HG02943 (cell line): ENCODE measurements around the gene MYO18B.

Experiments used
- ATAC-seq: cut with Tn5 transposase; IDR thresholded peaks from one replicate; pipeline ENCODE4 v1.9.1; 2021; ENCODE audit warnings: mild to moderate bottlenecking, low read depth, moderate library complexity; ENCODE audit not compliant: unreplicated experiment

Gene MYO18B

GRCh38 chr22:26068571-26068970 is 326.6 kb downstream of the MYO18B start:
- no peak for ATAC-seq

GRCh38 chr22:26072621-26073020 is 330.6 kb downstream of the MYO18B start:
- ATAC-seq, result no peak

GRCh38 chr22:26075251-26075650 is 333.3 kb downstream of the MYO18B start:
- ATAC-seq, result no peak

GRCh38 chr22:26079009-26079408 is 337.0 kb downstream of the MYO18B start:
- no peak for ATAC-seq
